ENCODE data around the gene PAX5.

Gene PAX5

GRCh38 chr9:36995927-36996705, 38.0 kb downstream of the PAX5 start:
- Histone ChIP-seq H3K4me3 (IDR thresholded peaks at IDR 0.05; ENCODE audit: insufficient read depth, low read depth, low read length) (no peak overlapping the region), H3K9ac (no peak overlapping the region), H3K79me2 (ENCODE audit: insufficient read depth, low read depth) (no peaks in the 10 kb centered on the region), H3K27ac (no peak overlapping the region), H3K27me3 (ENCODE audit: insufficient read depth, low read depth) (no peaks in the 10 kb centered on the region), H3K36me3 (ENCODE audit: insufficient read depth) (no peaks in the 10 kb centered on the region), H3K4me2 (peak overlapping the region; percentile 27), H2AFZ (ENCODE audit: low read depth) (peak overlapping the region; percentile 37; the same call in 1 of the 2 replicates), H3K4me1 (ENCODE audit: low read depth, poor library complexity, severe bottlenecking) (no peaks in the 10 kb centered on the region), H4K20me1 (ENCODE audit: insufficient read depth) (no peaks in the 10 kb centered on the region)
- TF ChIP-seq CTCF (conservative IDR thresholded peaks at IDR 0.05; ENCODE audit: low read depth, low read length), result peak; percentile 66

GRCh38 chr9:36993933-36994764, 39.9 kb downstream of the PAX5 start:
- H3K27ac ChIP-seq, result no peak overlapping the region
- no peaks in the 10 kb centered on the region; the same call in 1 of the 2 replicates for H3K27me3 ChIP-seq (ENCODE audit: insufficient read depth, low read depth)
- no peak overlapping the region for H3K4me3 ChIP-seq (IDR thresholded peaks at IDR 0.05; ENCODE audit: insufficient read depth, low read depth, low read length)
- no peaks in the 10 kb centered on the region for H3K36me3 ChIP-seq (ENCODE audit: insufficient read depth)
- H2AFZ ChIP-seq (ENCODE audit: low read depth), result no peak overlapping the region
- TF ChIP-seq CTCF (conservative IDR thresholded peaks at IDR 0.05; ENCODE audit: low read depth, low read length), result no peak
- H4K20me1 ChIP-seq (ENCODE audit: insufficient read depth), result no peaks in the 10 kb centered on the region
- no peak overlapping the region for H3K9ac ChIP-seq
- H3K4me2 ChIP-seq, result no peak overlapping the region
- H3K79me2 ChIP-seq (ENCODE audit: insufficient read depth, low read depth), result no peaks in the 10 kb centered on the region
- H3K4me1 ChIP-seq (ENCODE audit: low read depth, poor library complexity, severe bottlenecking), result no peaks in the 10 kb centered on the region

GRCh38 chr9:36992501-36993316, 41.4 kb downstream of the PAX5 start:
- Histone ChIP-seq H3K9ac (no peak overlapping the region), H3K4me2 (no peak overlapping the region), H3K27me3 (ENCODE audit: insufficient read depth, low read depth) (no peaks in the 10 kb centered on the region; the same call in 1 of the 2 replicates)

More at GRCh38 chr9:36992501-36993316, 41.4 kb downstream of the PAX5 start:
- no peaks in the 10 kb centered on the region for H3K79me2 ChIP-seq (ENCODE audit: insufficient read depth, low read depth)
- H3K36me3 ChIP-seq (ENCODE audit: insufficient read depth), result no peaks in the 10 kb centered on the region
- H3K27ac ChIP-seq, result no peak overlapping the region
- no peaks in the 10 kb centered on the region for H3K4me1 ChIP-seq (ENCODE audit: low read depth, poor library complexity, severe bottlenecking)
- no peak for TF ChIP-seq CTCF (conservative IDR thresholded peaks at IDR 0.05; ENCODE audit: low read depth, low read length)
- H2AFZ ChIP-seq (ENCODE audit: low read depth), result no peak overlapping the region
- no peak overlapping the region for H3K4me3 ChIP-seq (IDR thresholded peaks at IDR 0.05; ENCODE audit: insufficient read depth, low read depth, low read length)
- no peaks in the 10 kb centered on the region for H4K20me1 ChIP-seq (ENCODE audit: insufficient read depth)

All from KMS-11 (cell line).